ENCODE measurements around the gene FANCC.
A peak's percentile ranks its signal among the peaks of the same experiment; 100 is the strongest.

Gene FANCC

GRCh38 chr9:95061916-95062595 lies 255.5 kb downstream of the FANCC start:
- H3K4me3 ChIP-seq (ENCODE audit: low read depth, low read length), result no peak overlapping the region
- TF ChIP-seq, protein P1, sequence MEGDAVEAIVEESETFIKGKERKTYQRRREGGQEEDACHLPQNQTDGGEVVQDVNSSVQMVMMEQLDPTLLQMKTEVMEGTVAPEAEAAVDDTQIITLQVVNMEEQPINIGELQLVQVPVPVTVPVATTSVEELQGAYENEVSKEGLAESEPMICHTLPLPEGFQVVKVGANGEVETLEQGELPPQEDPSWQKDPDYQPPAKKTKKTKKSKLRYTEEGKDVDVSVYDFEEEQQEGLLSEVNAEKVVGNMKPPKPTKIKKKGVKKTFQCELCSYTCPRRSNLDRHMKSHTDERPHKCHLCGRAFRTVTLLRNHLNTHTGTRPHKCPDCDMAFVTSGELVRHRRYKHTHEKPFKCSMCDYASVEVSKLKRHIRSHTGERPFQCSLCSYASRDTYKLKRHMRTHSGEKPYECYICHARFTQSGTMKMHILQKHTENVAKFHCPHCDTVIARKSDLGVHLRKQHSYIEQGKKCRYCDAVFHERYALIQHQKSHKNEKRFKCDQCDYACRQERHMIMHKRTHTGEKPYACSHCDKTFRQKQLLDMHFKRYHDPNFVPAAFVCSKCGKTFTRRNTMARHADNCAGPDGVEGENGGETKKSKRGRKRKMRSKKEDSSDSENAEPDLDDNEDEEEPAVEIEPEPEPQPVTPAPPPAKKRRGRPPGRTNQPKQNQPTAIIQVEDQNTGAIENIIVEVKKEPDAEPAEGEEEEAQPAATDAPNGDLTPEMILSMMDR (IDR thresholded peaks at IDR 0.05; ENCODE audit: low read depth, low read length), result no peak

DNA sequence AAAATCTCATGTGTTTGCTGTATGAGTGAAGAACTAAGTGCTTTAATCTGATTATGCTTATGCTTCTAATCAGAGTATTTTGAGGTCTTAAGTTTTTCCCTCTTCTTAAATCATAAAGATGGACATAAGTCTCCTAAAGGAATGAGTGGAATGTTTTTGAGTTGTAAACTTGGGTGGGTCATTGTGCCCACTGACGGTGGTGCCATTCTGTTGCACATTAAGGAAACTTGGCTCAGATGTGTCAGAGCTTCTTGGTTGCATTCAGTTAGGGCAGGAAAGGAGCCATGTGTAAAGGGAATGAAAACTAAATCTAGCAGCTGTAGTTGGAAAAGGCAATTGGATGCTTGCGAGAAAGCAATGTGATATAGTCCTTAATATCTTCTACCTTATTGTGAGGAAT lies 256.6 kb downstream of the FANCC start:
- H3K4me3 ChIP-seq (ENCODE audit: low read depth, low read length), result no peak overlapping the region
- TF ChIP-seq, protein P1 (IDR thresholded peaks at IDR 0.05; ENCODE audit: low read depth, low read length), result no peak

DNA sequence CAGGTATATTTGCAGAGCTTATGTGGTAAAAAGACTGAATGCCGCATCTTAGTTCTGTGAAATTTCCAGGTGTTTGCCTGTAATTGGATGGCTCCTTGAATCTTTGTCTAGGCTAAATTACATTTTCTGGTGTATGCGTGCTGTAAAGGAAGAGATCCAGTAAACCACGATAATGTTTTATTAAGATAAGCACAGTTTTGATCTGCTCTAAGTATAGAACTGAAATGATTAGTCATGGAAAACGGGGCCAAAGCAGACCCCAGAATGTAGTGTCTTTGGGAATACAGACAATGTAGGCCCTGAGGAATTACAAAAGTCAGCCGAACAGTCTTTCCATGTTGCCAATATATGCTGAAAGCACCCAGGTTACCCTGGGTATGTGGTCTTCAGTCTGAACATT lies 257.3 kb downstream of the FANCC start:
- no peak overlapping the region for H3K4me3 ChIP-seq (ENCODE audit: low read depth, low read length)
- TF ChIP-seq, protein P1 (IDR thresholded peaks at IDR 0.05; ENCODE audit: low read depth, low read length), result no peak

DNA sequence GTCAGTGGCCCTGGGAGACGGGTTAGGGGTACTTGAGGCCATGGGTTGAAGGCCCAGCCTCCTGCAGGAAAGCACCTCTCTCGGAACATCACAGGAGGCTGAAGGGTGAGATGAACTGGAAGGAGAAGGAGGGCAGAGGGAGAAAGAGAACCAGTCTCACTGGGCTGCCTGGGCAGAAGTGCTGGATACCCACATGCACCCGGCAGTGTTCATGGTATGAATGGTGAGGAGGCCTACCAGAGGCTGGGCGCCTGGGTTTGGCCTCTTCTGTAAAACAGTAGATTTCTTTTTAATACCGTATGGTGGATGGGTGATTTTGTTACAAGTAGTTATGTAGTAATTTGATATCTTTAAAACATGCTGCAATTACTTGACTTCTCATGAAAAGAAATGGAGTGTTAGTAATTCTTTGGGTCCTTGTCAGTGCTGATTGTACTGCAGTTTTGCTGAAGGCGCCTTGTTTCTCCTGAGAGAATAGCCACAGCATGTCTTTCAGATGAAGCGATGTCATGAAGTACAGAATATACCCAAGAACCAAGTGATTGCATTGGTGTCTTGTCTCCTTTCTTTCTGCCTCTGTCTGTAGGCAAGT lies 258.6 kb downstream of the FANCC start:
- TF ChIP-seq, protein P1 (IDR thresholded peaks at IDR 0.05; ENCODE audit: low read depth, low read length), result no peak
- H3K4me3 ChIP-seq (ENCODE audit: low read depth, low read length), result no peak overlapping the region

- no peak overlapping the region for H3K4me3 ChIP-seq (ENCODE audit: low read depth, low read length)
- TF ChIP-seq, protein P1 (IDR thresholded peaks at IDR 0.05; ENCODE audit: low read depth, low read length), result no peak
Measured at GRCh38 chr9:95058121-95058785, 259.3 kb downstream of the FANCC start.

GRCh38 chr9:95057101-95057500 lies 260.4 kb downstream of the FANCC start:
- H3K4me3 ChIP-seq (ENCODE audit: low read depth, low read length), result peak overlapping the region; percentile 26
- TF ChIP-seq, protein P1 (IDR thresholded peaks at IDR 0.05; ENCODE audit: low read depth, low read length), result no peak

Measured in WI38 (cell line).